Spinal cord (tissue), 10 donors: ENCODE measurements around the gene SHFL. TPM values are rescaled to one million over a fixed set of nuclear protein-coding genes. Genes with fewer than 3 reads are reported as not detected.

Experiments
- DNase-seq, 6 donors: peaks; one replicate each; pipeline versions ENCODE4 v3.0.0 to v3.0.0-alpha.2; 2013 to 2015; ENCODE audit warnings: low spot score in 6 of 6, low read depth in 4 of 6
- H3K27ac ChIP-seq: one replicate; pipeline ENCODE4 v1.5.1; 2013; ENCODE audit warnings: low read depth, low read length, control low read depth
- H3K27me3 ChIP-seq: one replicate; pipeline ENCODE4 v1.6.1; 2013; ENCODE audit warnings: low read length; ENCODE audit not compliant: control insufficient read depth, insufficient read depth
- H3K36me3 ChIP-seq: one replicate; pipeline ENCODE4 v1.6.1; 2013; ENCODE audit warnings: low read length; ENCODE audit not compliant: control insufficient read depth, insufficient read depth
- H3K4me1 ChIP-seq: one replicate; pipeline ENCODE4 v1.6.1; 2013; ENCODE audit warnings: low read length; ENCODE audit not compliant: control insufficient read depth, insufficient read depth
- H3K4me3 ChIP-seq: one replicate; pipeline ENCODE4 v1.5.1; 2013; ENCODE audit warnings: low read depth, low read length, control low read depth
- H3K9me3 ChIP-seq: one replicate; pipeline ENCODE4 v1.6.1; 2013; ENCODE audit warnings: low read length; ENCODE audit not compliant: control insufficient read depth, insufficient read depth
- WGBS: methylation state at CpG from one replicate; pipeline ENCODE4 v1.1.5; 2013; ENCODE audit warnings: missing lambda C conversion rate; ENCODE audit not compliant: insufficient coverage; 5-methylcytosine and 5-hydroxymethylcytosine counted together
- long read RNA-seq, 4 donors: transcript quantifications; one replicate each; lab custom pipeline, GENCODE V29; 2026
- polyA plus RNA-seq, 2 donors: library from polyadenylated mRNA; unstranded; fragments of 120-200 nt; gene quantifications; one replicate each; pipeline ENCODE4 v1.2.1, GENCODE V29; 2013; ENCODE audit not compliant: insufficient read length in 2 of 2
- total RNA-seq, 2 donors: library from RNA; depleted of rRNA in 1 of 2; stranded (reverse); fragments of 120-200 nt in 1 of 2; fragments of >200 nt in 1 of 2; gene quantifications; one replicate each; pipeline versions ENCODE4 v1.2.3 to v1.2.4, GENCODE V29; 2013 to 2014
- donor health status: healthy.

The SHFL gene
- total RNA-seq (10 to 100 TPM; 13.1 to 35.3 TPM), polyA plus RNA-seq (10 to 100 TPM; 35.1 to 45.9 TPM)
- long read RNA-seq, donor 1, transcript C19orf66-203 (7 exons, 2,079 nt), result minor isoform, 10 of 39 reads
- long read RNA-seq, donor 1, transcript C19orf66-201 (8 exons, 2,117 nt), result minor isoform, 6 of 39 reads
- long read RNA-seq, donor 1, transcript C19orf66-204 (1 exons, 1,655 nt), result major isoform, 23 of 39 reads
- long read RNA-seq, donor 1, partial matches to known transcripts, result 0 of 39 reads
- long read RNA-seq, donor 1, other reads (novel, unspliced or antisense), result 0 of 39 reads
- long read RNA-seq, donor 2, transcript C19orf66-201 (8 exons, 2,117 nt), result major isoform, 5 of 10 reads
- long read RNA-seq, donor 2, partial matches to known transcripts, result 0 of 10 reads
- long read RNA-seq, donor 2, other reads (novel, unspliced or antisense), result 0 of 10 reads
- long read RNA-seq, donor 3, transcript C19orf66-204 (1 exons, 1,655 nt), result major isoform, 6 of 14 reads
- long read RNA-seq, donor 3, partial matches to known transcripts, result 0 of 14 reads
- long read RNA-seq, donor 3, other reads (novel, unspliced or antisense), result 0 of 14 reads
- long read RNA-seq, donor 4, transcript C19orf66-203 (7 exons, 2,079 nt), result minor isoform, 12 of 52 reads
- long read RNA-seq, donor 4, transcript C19orf66-201 (8 exons, 2,117 nt), result minor isoform, 14 of 52 reads
- long read RNA-seq, donor 4, transcript C19orf66-204 (1 exons, 1,655 nt), result major isoform, 23 of 52 reads
- long read RNA-seq, donor 4, partial matches to known transcripts, result 0 of 52 reads
- long read RNA-seq, donor 4, other reads (novel, unspliced or antisense), result 0 of 52 reads

DNA sequence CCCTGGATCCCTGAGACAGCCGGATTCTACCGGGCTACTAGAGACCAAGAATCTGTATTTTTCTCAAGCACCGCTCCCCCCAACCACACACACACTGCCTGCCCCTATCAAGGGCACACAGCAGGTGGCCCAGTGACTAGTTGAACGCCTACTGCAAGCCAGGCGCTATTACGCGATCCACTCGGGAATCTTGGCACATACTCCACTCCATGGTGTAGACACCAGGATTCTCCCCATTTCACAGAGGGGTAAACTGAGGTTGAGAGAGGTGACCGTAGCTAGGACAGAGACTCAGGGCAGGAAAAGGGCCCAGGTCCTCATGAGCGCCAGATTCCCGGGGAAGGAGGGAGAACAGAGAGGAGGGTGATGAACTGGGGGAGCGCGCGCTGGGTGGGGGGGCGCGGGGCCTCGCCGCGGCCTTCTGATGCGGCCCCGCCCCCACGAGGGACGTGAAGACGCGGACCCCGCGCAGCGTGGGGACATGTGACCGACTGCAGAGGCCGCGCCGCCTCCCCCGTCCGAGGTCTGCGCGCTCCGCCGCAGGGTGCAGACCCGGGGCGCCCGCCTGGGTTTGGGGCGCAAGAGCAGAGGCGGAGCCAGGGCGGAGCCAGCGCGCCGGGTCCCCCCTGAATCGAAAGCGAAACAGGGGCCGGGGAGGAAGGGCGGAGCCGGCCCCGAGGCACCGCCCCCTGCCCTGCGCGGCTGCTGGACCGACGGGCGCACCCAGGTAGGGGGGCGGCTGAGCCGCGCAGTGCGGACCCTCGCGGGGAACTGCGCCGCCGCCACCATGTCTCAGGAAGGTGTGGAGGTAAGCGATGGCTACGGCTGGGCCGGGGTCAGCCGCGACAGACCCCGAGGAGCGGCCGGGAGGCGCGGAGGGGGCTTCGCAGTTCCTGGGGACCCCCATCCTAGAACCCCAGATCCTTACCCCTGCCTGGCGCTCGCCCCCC is at the start of gene SHFL:
Gene SHFL (plus strand): TSS at position 677 of the 950 bp plus-strand sequence. CDS start 111 bp downstream, at position 788.
- Histone ChIP-seq H3K4me1 (peaks cover 15% of the 10 kb centered on the region), H3K9me3 (no peaks in the 10 kb centered on the region), H3K27me3 (no peaks in the 10 kb centered on the region), H3K4me3 (peak within 1 kb of the TSS; percentile 86), H3K36me3 (peaks cover 13% of the 10 kb centered on the region), H3K27ac (peak within 1 kb of the TSS; percentile 60)
- 3% methylated on average over 77 of the region's 81 CpGs for WGBS
- peak in 2 of 6 donors; percentile 75 to 84 for DNase-seq

DNA sequence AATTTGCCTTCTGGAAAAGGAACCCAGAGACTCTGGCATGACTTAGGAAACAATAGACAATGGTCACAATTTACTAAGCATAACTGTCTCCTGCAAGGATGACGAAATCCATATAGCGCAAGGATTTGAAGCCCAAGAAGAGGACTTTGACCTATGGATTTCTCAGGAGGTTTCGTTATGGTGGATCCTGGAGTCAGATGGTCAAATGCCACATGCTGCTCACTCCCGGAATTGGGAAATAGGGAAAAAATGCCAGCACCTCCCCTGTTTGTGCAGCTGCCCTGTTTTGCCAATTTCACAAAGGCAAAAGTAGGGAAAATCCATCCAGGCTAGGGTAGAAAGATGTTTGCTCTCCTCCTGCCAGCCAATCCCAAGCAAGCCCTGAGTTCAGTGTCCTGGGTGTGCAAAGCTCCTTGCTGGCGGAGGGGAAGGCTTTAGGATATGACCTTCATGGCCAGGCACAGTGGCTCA is 49.5 kb upstream of the SHFL start:
- DNase-seq, result no peak
- no peaks in the 10 kb centered on the region for H3K9me3 ChIP-seq
- H3K4me3 ChIP-seq, result no peak overlapping the region
- WGBS, result 57% methylated on average over 4 of the region's 5 CpGs
- H3K36me3 ChIP-seq, result no peaks in the 10 kb centered on the region
- no peaks in the 10 kb centered on the region for H3K4me1 ChIP-seq
- peak overlapping the region; percentile 76 for H3K27ac ChIP-seq
- H3K27me3 ChIP-seq, result peaks cover 17% of the 10 kb centered on the region

DNA sequence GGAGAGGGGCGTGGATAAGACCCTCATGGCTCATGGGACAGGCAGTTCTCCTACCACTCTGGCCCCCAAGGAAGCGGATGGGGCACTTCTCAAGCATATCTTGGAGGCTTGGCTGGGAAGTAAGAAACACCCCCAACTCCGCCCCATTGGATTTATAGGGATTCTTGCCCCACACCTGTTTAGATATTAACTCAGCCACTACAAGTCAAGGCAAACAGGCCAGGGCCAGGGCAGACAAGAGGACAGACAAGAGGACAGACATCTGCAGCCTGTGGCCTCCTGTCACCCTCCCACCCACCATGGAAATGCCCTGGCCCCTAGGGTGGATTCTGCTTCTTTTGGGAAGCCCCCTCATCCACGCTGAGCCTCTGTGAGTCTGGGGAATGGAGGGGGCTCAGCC is 48.8 kb upstream of the SHFL start:
- Histone ChIP-seq H3K4me1 (no peaks in the 10 kb centered on the region), H3K4me3 (no peak overlapping the region), H3K36me3 (no peaks in the 10 kb centered on the region), H3K9me3 (peaks cover 5% of the 10 kb centered on the region), H3K27ac (peak overlapping the region; percentile 76), H3K27me3 (peaks cover 16% of the 10 kb centered on the region)
- WGBS, result 100% methylated on average over 1 of the region's 4 CpGs
- DNase-seq, result no peak

DNA sequence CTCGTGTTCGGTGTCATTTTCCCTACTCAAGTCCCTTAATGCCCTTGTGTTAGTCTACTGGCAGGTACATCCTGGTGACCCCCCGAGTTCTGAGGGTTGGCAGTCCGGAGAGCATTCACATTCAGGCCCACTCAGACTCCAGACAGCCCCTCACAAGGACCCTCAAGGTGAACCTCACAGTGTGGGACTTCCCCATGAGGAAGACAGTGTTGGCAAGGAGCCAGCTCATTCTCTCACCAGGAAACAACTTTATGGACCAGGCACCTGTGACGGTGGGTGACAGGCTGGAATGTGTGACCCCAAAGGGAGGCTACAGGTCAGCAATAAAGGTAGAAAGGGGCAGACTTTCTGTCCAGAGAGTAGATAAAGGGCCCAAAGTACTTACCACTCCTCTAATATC is 48.3 kb upstream of the SHFL start:
- Histone ChIP-seq H3K9me3 (peaks cover 9% of the 10 kb centered on the region), H3K4me3 (no peak overlapping the region), H3K27me3 (peaks cover 11% of the 10 kb centered on the region), H3K4me1 (no peaks in the 10 kb centered on the region), H3K36me3 (no peaks in the 10 kb centered on the region), H3K27ac (no peak overlapping the region)
- 54% methylated on average over 4 of the region's 5 CpGs for WGBS
- DNase-seq, result no peak

DNA sequence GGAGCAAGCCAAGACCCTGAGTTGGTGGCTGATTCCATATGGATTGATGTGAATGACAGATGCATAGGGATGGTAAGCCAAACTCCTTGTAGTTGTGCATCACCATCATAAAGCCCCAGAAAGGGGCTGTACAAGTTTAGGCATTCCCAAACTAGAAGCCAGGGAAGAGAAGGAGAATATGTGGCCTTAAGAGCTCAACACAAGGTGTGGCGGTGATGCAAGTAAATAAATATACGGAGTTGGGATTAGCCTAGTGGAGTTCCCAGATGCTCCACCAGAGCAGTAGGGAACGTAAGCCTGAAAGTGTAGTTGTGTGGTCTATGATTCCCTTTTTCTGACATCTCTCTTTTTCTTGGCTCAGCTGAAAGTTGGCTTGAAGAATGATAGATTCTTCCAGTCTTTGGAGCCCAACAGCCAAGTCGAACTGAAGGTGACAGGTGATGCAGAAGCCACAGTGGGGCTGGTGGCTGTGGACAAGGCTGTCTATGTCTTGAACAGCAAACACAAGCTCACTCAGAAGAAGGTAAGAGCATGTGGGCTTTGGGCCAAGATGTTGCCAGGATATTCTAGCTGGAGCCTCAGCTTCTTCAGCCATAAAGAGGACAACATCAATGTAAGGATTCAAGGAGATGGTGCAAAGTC is 42.7 kb upstream of the SHFL start:
- Histone ChIP-seq H3K27me3 (no peaks in the 10 kb centered on the region), H3K27ac (no peak overlapping the region), H3K4me1 (no peaks in the 10 kb centered on the region), H3K36me3 (no peaks in the 10 kb centered on the region), H3K9me3 (peaks cover 29% of the 10 kb centered on the region), H3K4me3 (no peak overlapping the region)
- DNase-seq, result peak in 4 of 6 donors; percentile 9 to 60 (median 28)
- WGBS, result 54% methylated on average over 4 of the region's 4 CpGs

DNA sequence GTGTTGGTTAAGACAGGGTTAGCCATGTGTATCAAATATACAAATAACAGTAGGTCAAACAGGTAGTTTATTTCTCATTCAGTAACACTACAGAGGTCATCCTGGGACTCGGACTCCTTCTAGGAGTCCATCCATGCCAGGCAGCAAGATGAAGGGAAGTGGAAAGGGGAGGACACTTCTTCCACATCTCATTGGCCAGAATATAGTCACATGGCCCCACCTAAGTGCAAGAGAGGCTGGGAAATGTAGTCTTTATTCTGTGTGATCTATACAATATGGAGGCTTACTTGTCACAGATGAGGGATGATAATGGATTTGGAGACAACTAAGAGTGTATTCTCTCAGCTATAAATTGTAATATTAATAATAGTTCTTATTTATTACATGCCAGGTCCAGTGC is 41.7 kb upstream of the SHFL start:
- WGBS, result no CpG with 5 or more reads among the region's 1 CpG
- H3K27ac ChIP-seq, result no peak overlapping the region
- H3K4me3 ChIP-seq, result no peak overlapping the region
- no peaks in the 10 kb centered on the region for H3K4me1 ChIP-seq
- no peaks in the 10 kb centered on the region for H3K36me3 ChIP-seq
- no peak for DNase-seq
- peaks cover 29% of the 10 kb centered on the region for H3K9me3 ChIP-seq
- H3K27me3 ChIP-seq, result no peaks in the 10 kb centered on the region

DNA sequence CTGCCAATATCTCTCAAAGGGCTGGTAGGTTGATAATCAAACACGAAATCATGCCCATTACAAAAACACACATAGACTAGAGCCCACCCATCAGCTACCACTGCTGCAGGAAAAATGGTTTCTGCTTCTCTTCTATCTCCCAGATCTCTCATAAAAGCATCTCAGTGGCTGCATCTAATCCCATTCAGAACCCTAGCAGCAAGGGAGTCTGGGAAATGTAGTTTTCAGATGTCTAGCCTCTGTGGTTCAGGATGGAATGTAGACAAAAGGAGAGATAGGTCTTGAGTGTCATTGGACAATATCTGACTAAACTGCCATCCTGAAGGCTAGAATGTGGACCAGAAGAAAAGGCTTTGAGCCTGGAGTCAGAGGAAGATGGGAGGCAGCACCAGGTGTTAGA is 40.7 kb upstream of the SHFL start:
- no peak overlapping the region for H3K27ac ChIP-seq
- peaks cover 29% of the 10 kb centered on the region for H3K9me3 ChIP-seq
- DNase-seq, result no peak
- no peaks in the 10 kb centered on the region for H3K4me1 ChIP-seq
- no peaks in the 10 kb centered on the region for H3K27me3 ChIP-seq
- H3K36me3 ChIP-seq, result no peaks in the 10 kb centered on the region
- WGBS, result 60% methylated on average over 1 of the region's 1 CpG
- no peak overlapping the region for H3K4me3 ChIP-seq

DNA sequence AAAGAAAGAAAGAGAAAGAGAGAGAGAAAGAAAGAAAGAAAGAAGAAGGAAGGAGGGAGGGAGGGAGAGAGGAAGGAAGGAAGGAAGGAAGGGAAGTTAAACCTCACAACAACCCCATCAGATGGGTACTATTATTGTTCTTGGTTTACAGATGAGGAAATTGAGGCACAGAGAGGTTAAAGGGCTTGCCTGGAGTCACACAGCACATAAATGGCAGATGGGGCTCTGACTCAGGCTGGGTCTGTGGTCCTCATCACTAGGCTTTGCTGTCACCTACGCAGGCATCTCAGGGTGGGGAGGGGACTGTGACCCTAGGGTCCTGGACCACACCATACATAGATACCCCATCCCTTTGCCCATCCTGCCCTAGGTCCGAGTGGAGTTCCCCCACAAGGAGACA is 36.5 kb upstream of the SHFL start:
- 67% methylated on average over 1 of the region's 2 CpGs for WGBS
- H3K9me3 ChIP-seq, result peaks cover 4% of the 10 kb centered on the region
- H3K27me3 ChIP-seq, result no peaks in the 10 kb centered on the region
- H3K36me3 ChIP-seq, result no peaks in the 10 kb centered on the region
- no peak for DNase-seq
- H3K27ac ChIP-seq, result no peak overlapping the region
- H3K4me3 ChIP-seq, result no peak overlapping the region
- no peaks in the 10 kb centered on the region for H3K4me1 ChIP-seq
